A549 treated with RU486 at 1 μM for 4 hours (cell line): Measurements from ENCODE around the gene RINT1. TPM values are rescaled to one million over a fixed set of nuclear protein-coding genes. Genes with fewer than 3 reads are reported as not detected.

Source experiments
- total RNA-seq: library from RNA; stranded (reverse); fragments of 200-300 nt; extraction: Qiagen RNA extraction; gene quantifications from 5 replicates; pipeline ENCODE4 v1.2.3, GENCODE V29; 2022; ENCODE audit warnings: low read depth

The RINT1 gene
- total RNA-seq, result 9.1 to 19.9 TPM (median 15.7 TPM) in 5 replicates

GRCh38 chr7:105531792-105532671 is at the start of gene RINT1:
RINT1 (plus strand) TSS chr7:105532201; CDS start chr7:105532316, 115 bp downstream.

DNA sequence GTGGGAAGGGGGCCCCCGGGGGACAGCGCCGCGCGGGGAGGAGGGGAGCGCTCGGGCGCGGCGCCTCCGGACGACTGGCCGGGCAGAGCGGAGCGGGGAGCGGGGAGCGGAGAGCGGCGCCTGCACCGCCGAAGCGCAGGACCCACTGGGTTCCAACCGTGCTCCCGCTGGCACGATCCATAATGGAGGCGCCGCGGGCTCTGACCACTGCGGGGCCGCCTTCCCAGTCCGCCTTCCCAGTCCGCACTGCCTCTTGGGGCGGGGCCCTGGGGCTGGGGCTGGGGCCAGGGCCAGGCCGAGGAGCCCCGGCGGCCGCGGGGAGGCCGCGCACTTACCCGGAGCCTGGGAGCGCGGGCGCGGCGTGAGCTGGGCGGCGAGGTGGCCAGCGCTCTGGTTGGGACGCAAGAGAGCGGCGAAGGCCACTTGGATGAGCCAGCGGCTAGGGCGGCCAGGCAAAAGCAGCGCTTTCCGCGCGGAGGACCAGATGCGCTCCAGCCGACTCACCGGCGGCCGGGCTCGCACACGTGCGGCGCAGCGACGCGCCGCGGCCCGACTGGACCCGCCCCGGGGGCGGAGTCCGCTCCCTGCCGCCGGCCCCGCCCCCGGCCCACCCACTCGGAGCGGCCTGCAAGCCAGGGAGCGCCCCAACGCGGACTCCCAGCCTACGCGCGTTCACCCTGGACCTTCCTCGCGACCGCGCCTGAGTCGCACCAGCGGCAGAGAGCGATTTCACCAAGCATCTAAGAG is 10.1 kb upstream of the RINT1 start, which contains the start of gene PUS7:
PUS7 (minus strand) TSS at position 555 of the 747 bp plus-strand sequence. CDS start 13,759 bp downstream, outside the sequence.

GRCh38 chr7:105581066-105581811 is 49.2 kb downstream of the RINT1 start, which contains the start of gene EFCAB10:
EFCAB10 (minus strand) TSS chr7:105581493; CDS start chr7:105581463, 30 bp downstream.

Other genes with a start within 250 kb of the RINT1 start
- 24.8 to 37.3 TPM (median 34.9 TPM) in 5 replicates for gene SRPK2, start 143.3 kb upstream of the RINT1 start, total RNA-seq
- 22.6 to 36.6 TPM (median 29.3 TPM) in 5 replicates for gene PUS7, start 9.9 kb upstream of the RINT1 start, total RNA-seq
- gene EFCAB10, start 49.3 kb downstream of the RINT1 start, total RNA-seq, result 2.3 to 3.4 TPM (median 2.9 TPM) in 5 replicates